Large intestine (tissue), 3 donors: ENCODE data around the gene PLAAT3. TPM values are rescaled to one million over a fixed set of nuclear protein-coding genes. Genes with fewer than 3 reads are reported as not detected.
A peak's percentile ranks its signal among the peaks of the same experiment; 100 is the strongest.
"Not testable (repeated sequence)": the region's sequence is repeated elsewhere in the genome, so short reads cannot be mapped to it uniquely, and the experiment has no call there.

Source experiments
- DNase-seq, 2 donors: peaks; one replicate each; pipeline versions ENCODE4 v3.0.0 to v3.0.0-alpha.2; 2013
- H3K27ac ChIP-seq: one replicate; pipeline ENCODE4 v1.5.1; 2013; ENCODE audit warnings: low read length
- H3K27me3 ChIP-seq: 2 replicates; pipeline ENCODE4 v1.6.1; 2013; ENCODE audit warnings: low read length; ENCODE audit not compliant: control insufficient read depth, insufficient read depth
- H3K36me3 ChIP-seq: 2 replicates; pipeline ENCODE4 v1.6.1; 2013; ENCODE audit warnings: low read length; ENCODE audit not compliant: control insufficient read depth, insufficient read depth
- H3K4me1 ChIP-seq: one replicate; pipeline ENCODE4 v1.6.1; 2013; ENCODE audit warnings: low read length; ENCODE audit not compliant: control insufficient read depth, insufficient read depth
- H3K4me3 ChIP-seq: one replicate; pipeline ENCODE4 v1.5.1; 2013; ENCODE audit warnings: low read length
- H3K9me3 ChIP-seq: one replicate; pipeline ENCODE4 v1.6.1; 2013; ENCODE audit warnings: mild to moderate bottlenecking, low read depth, low read length, moderate library complexity; ENCODE audit not compliant: control insufficient read depth
- WGBS: methylation state at CpG from one replicate; pipeline ENCODE4 v1.1.5; 2013; ENCODE audit warnings: low lambda C conversion rate; ENCODE audit not compliant: insufficient coverage; 5-methylcytosine and 5-hydroxymethylcytosine counted together
- polyA plus RNA-seq: library from polyadenylated mRNA; unstranded; fragments of 120-200 nt; gene quantifications from one replicate; pipeline ENCODE4 v1.2.1, GENCODE V29; 2013

The PLAAT3 gene
- polyA plus RNA-seq, 1 donor: 5.9 TPM

DNA sequence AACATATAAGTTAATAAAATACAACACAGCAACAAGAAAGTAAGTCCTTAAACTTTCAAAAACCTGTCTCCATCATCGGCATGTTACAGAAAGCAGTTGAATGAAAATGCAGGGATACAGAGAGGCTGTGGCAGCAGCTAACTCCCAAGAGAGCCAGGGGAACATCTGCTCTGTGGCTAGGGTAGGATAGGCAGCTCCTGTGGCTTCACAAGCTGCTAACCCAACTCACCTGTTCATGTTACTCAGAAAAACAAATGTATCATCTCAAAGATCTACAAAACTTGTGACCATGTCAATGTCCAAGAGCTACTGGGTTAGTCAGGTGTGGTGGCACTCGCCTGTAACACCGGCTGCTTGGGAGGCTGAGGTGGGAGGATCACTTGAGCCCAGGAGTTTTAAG, 15.2 kb upstream of the PLAAT3 start:
- no peaks in the 10 kb centered on the region for H3K27me3 ChIP-seq
- H3K27ac ChIP-seq: no peak overlapping the region
- peaks cover 17% of the 10 kb centered on the region for H3K4me1 ChIP-seq
- no peaks in the 10 kb centered on the region for H3K9me3 ChIP-seq
- no CpG with 5 or more reads among the region's 3 CpGs for WGBS
- DNase-seq: no peak
- peaks cover 25% of the 10 kb centered on the region for H3K36me3 ChIP-seq
- no peak overlapping the region for H3K4me3 ChIP-seq

DNA sequence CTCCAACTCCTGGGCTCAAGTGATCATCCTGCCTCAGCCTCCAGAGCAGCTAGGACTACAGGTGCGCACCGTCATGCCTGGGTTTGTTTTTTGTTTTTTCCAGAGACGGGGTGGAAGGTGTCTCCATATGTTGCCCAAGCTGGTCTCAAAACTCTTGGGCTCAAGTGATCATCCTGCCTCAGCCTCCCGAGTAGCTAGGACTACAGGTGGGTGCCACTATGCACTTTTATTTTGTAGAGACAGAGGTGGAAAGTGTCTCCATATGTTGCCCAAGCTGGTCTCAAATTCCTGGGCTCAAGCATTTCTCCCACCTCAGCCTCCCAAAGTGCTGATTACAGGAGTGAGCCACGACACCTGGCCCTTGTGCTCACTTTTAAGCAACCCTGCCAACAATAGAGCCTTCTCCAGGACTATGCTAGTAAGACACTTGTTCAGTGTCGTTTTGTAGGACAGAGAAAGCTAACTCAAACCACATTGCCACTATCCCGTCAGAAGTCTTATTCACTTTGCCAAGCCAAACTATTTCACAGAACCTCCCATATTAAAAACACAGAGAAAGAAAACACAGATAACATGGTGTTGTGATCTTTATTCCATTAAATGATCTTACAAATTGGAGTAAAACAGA, 9.4 kb upstream of the PLAAT3 start:
- Histone ChIP-seq H3K4me3 (no peak overlapping the region), H3K27ac (no peak overlapping the region), H3K9me3 (no peaks in the 10 kb centered on the region), H3K4me1 (peaks cover 4% of the 10 kb centered on the region), H3K27me3 (no peaks in the 10 kb centered on the region), H3K36me3 (no peaks in the 10 kb centered on the region)
- WGBS: 88% methylated on average over 1 of the region's 7 CpGs
- no peak for DNase-seq

DNA sequence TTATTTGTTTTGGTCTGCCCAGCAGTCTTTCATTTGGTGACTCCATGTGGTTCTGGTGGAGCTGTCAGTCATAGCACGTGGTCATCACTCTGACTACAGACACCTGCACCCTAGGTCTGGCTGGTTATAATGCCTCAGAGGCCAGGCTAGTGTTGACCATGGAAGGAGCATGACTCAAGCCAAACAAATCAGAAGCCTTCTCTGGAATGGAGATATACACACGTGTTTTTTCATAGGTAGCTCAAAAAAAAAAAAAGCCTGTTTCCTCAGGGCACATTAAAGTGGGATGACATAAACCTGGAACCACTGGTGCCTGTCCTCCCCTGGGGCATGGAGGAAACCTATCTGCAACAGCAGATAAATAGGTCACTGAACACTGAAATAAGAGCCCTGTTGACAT, 8.1 kb upstream of the PLAAT3 start:
- no peaks in the 10 kb centered on the region for H3K9me3 ChIP-seq
- no peaks in the 10 kb centered on the region for H3K4me1 ChIP-seq
- no peak for DNase-seq
- no CpG with 5 or more reads among the region's 2 CpGs for WGBS
- H3K27me3 ChIP-seq: no peaks in the 10 kb centered on the region
- no peak overlapping the region for H3K27ac ChIP-seq
- no peak overlapping the region for H3K4me3 ChIP-seq
- no peaks in the 10 kb centered on the region for H3K36me3 ChIP-seq

DNA sequence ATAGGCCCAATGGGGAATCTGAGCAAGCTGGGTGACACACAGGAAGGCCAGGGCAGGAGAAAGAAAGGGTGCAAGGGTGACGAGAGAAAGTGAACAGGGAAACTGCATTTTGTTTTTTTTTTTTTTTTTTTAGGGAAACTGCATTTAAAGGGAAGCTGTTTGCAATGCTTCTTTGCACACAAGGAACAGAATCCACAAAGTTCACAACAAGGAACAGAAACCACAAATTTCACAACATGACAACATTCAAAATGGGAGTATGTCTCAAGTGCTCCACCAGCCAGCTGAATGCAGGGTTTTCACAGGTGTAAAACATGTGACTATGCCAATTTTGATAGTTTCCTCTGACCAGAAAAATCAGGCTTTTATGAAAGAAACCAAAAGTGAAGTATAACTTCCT, 6.8 kb upstream of the PLAAT3 start:
- no peaks in the 10 kb centered on the region for H3K27me3 ChIP-seq
- H3K4me1 ChIP-seq: no peaks in the 10 kb centered on the region
- DNase-seq: no peak
- H3K9me3 ChIP-seq: no peaks in the 10 kb centered on the region
- WGBS: no CpG with 5 or more reads among the region's 1 CpG
- H3K4me3 ChIP-seq: no peak overlapping the region
- H3K36me3 ChIP-seq: no peaks in the 10 kb centered on the region
- H3K27ac ChIP-seq: no peak overlapping the region

DNA sequence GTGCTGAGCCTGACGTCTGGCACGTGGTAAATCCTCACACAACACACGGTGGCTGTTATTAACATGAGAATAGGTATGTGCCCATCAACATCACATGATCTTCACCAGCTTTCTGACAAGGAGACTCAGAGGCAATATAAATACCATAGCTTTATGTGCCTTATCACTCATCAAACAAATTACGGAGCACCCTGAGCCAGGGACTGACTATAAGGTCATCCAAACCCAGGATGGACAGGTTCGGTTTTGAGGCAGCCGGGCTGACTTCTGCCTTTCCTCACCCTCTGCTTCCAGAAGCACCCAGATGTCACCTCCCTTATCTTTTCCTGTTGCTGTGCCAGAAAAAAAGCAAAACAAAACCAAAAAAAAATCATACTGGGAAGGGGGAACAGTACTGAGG, 5.7 kb upstream of the PLAAT3 start:
- Histone ChIP-seq H3K9me3 (no peaks in the 10 kb centered on the region), H3K27me3 (no peaks in the 10 kb centered on the region), H3K4me1 (no peaks in the 10 kb centered on the region), H3K36me3 (no peaks in the 10 kb centered on the region), H3K27ac (no peak overlapping the region), H3K4me3 (no peak overlapping the region)
- no CpG with 5 or more reads among the region's 6 CpGs for WGBS
- no peak for DNase-seq

DNA sequence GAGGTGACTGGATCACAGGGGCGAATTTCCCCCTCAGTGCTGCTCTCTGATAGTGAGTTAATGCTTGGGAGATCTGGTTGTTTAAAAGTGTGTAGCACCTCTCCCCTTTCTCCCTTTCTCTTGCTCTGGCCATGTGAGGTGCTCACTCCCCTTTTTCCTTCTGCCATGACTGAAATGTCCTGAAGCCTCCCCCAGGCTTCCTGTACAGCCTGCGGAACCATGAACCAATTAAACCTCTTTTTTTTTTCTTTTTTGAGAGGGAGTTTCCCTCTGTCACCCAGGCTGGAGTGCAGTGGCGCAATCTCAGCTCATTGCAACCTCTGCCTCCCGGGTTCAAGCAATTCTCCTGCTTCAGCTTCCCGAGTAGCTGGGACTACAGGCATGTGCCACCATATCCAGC, 3.5 kb upstream of the PLAAT3 start:
- H3K27me3 ChIP-seq: peaks cover 17% of the 10 kb centered on the region
- H3K36me3 ChIP-seq, H3K27ac ChIP-seq, H3K4me3 ChIP-seq, H3K9me3 ChIP-seq, DNase-seq, H3K4me1 ChIP-seq: not testable (repeated sequence)
- no CpG with 5 or more reads among the region's 5 CpGs for WGBS

DNA sequence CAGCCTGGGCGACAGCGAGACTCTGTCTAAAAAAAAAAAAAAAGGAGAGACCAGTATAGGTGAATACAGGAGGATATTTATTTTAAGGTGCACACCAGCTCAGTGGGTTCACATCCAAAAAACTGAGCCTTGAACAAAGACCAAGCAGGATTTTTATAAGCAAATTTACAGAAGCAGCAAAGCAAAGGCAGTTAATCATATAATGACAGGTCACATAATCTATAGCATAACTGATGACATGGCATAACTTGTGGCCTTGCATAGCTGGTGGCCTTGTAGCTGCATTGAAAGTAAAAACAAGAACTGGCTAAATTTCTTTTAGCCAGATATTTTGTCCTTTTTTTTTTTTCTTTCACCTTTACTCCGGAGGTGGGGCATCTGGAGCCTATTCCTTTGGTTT, 2.7 kb upstream of the PLAAT3 start:
- H3K27ac ChIP-seq: no peak overlapping the region
- no peaks in the 10 kb centered on the region for H3K9me3 ChIP-seq
- peaks cover 17% of the 10 kb centered on the region for H3K27me3 ChIP-seq
- WGBS: no CpG with 5 or more reads among the region's 3 CpGs
- H3K36me3 ChIP-seq: no peaks in the 10 kb centered on the region
- no peak overlapping the region for H3K4me3 ChIP-seq
- H3K4me1 ChIP-seq: no peaks in the 10 kb centered on the region
- no peak for DNase-seq

DNA sequence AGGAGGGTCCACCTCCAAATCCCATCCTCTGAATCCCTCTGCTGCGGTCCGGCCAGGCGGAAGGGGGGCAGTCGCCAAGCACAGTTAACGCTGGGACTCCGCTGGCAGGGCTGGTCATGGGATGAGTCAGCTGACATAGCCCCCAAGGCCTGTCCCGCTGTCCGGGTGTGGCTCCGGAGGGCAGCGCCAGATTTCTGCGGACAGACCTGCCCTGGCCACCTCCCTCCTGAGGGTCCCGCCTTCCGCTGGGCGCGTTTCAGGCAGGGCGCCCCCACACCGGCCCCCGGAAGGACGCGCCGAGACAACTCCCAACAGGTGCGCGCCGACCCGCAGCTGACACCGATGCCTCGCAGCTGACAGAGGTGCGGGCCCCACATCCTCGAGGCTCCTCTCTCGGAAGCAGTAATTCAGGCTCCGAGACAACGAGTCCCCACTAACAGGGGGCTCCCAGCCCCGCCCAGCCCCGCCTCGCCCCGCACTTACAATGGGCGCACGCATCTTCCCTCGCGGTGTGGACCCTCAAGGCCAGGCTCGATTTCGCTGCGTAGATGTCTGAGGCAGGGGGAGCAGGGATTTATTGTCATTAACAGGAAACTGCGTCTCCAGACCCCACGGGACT, 607 bp downstream of the PLAAT3 start:
- no CpG with 5 or more reads among the region's 45 CpGs for WGBS
- peak overlapping the region; percentile 48 for H3K4me3 ChIP-seq
- H3K4me1 ChIP-seq: peaks cover 11% of the 10 kb centered on the region
- no peak overlapping the region for H3K27ac ChIP-seq
- DNase-seq: peak in 1 of 2 donors; percentile 72
- peaks cover 17% of the 10 kb centered on the region for H3K27me3 ChIP-seq
- H3K36me3 ChIP-seq: no peaks in the 10 kb centered on the region
- H3K9me3 ChIP-seq: no peaks in the 10 kb centered on the region

DNA sequence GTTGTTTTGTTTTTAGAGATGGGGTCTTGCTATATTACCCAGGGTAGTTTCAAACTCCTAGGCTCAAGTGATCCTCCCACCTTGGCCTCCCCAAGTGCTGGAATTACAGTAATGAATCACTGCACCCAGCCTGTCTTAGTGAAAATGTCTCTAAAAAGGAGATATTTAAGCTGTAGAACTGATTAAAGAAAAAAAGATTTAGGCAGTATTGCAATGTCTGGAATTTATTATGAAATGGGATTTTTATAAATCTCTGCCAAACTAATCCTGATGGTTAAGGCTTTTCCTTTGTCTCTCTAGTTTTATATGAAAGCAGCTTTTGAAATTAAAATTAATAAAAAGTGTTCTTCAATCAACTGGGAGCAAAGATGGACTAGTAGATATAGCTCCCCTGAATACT, 2.1 kb downstream of the PLAAT3 start:
- peaks cover 11% of the 10 kb centered on the region for H3K4me1 ChIP-seq
- H3K27me3 ChIP-seq: peaks cover 17% of the 10 kb centered on the region
- H3K36me3 ChIP-seq: no peaks in the 10 kb centered on the region
- DNase-seq: no peak
- no peaks in the 10 kb centered on the region for H3K9me3 ChIP-seq
- H3K4me3 ChIP-seq: no peak overlapping the region
- no peak overlapping the region for H3K27ac ChIP-seq

DNA sequence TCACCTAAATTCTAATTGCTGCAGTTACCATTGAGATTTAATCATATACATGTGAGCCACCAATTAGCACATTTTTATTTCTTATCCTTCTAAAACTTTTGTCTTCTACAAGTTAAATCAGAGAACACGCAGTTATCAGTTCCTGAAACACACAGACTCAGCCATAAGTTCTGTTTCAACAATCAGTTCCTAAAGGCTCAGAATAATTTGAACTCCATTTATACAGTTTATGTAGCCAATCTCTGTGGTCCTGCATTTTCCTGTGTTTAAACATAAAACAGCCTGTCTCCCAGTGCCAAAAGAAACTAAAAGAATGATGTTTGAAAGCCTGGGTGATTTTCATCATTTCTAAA, 2.9 kb downstream of the PLAAT3 start:
- no peak for DNase-seq
- Histone ChIP-seq H3K4me1 (peaks cover 11% of the 10 kb centered on the region), H3K36me3 (no peaks in the 10 kb centered on the region), H3K4me3 (no peak overlapping the region), H3K27ac (no peak overlapping the region), H3K27me3 (peaks cover 17% of the 10 kb centered on the region), H3K9me3 (no peaks in the 10 kb centered on the region)
- WGBS: no CpG with 5 or more reads among the region's 1 CpG
